ENCODE measurements around the gene TAF4B.

DNA sequence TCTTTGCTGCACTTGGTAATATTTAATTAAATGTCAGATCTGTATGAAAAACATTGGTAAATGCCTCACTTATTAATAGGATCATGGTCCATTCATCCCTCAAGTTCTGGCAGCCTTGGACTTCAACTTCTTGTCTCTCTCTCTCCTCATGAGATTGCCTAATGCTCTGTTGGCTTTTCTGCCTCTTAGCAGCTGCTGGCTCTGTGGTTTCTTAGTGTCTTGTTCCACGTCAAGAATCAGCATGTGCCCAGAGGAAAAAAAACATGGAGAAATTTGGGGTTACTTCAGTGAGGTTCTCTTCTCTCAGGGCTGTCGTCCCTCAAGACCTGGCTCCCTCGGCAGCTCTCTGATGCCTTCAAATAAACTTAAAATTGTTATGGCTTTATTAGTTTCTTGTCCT is 75.4 kb downstream of the TAF4B start:
- TF ChIP-seq, protein P1, sequence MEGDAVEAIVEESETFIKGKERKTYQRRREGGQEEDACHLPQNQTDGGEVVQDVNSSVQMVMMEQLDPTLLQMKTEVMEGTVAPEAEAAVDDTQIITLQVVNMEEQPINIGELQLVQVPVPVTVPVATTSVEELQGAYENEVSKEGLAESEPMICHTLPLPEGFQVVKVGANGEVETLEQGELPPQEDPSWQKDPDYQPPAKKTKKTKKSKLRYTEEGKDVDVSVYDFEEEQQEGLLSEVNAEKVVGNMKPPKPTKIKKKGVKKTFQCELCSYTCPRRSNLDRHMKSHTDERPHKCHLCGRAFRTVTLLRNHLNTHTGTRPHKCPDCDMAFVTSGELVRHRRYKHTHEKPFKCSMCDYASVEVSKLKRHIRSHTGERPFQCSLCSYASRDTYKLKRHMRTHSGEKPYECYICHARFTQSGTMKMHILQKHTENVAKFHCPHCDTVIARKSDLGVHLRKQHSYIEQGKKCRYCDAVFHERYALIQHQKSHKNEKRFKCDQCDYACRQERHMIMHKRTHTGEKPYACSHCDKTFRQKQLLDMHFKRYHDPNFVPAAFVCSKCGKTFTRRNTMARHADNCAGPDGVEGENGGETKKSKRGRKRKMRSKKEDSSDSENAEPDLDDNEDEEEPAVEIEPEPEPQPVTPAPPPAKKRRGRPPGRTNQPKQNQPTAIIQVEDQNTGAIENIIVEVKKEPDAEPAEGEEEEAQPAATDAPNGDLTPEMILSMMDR (conservative IDR thresholded peaks at IDR 0.05 in 1 of 2, IDR thresholded peaks at IDR 0.05 in 1 of 2; ENCODE audit: low read depth in 1 of 2, low read length in 2 of 2): no peak
- no peak for TF ChIP-seq EZH2 (IDR thresholded peaks at IDR 0.05; ENCODE audit: low read length, missing control alignments)
